Keratinocyte (primary cell): ENCODE measurements around the gene MORC4.

ENCODE experiments used
- CTCF ChIP-seq, 3 experiments: IDR thresholded peaks in 1 of 3; conservative IDR thresholded peaks in 1 of 3; optimal IDR thresholded peaks in 1 of 3; 2 replicates in 2 of 3; 3 replicates in 1 of 3; pipeline versions ENCODE3 to v1.5.1; 2011; ENCODE audit warnings: low read length in 3 of 3, mild to moderate bottlenecking in 3 of 3, moderate library complexity in 2 of 3, control low read depth in 1 of 3, inconsistent platforms in 1 of 3; ENCODE audit not compliant: insufficient read depth in 2 of 3; ENCODE audit errors: extremely low read depth in 1 of 3
- EZH2 ChIP-seq: IDR thresholded peaks from one replicate; pipeline ENCODE4 v1.6.1; 2012; ENCODE audit warnings: inconsistent platforms, mild to moderate bottlenecking, low read length, moderate library complexity

GRCh38 chrX:107008034-107008433 lies 8.0 kb upstream of the MORC4 start:
- TF ChIP-seq EZH2 (no peak), CTCF (optimal IDR thresholded peaks at IDR 0.05 in 1 of 3, IDR thresholded peaks at IDR 0.05 in 1 of 3, conservative IDR thresholded peaks at IDR 0.05 in 1 of 3; ENCODE audit: extremely low read depth in 1 of 3, insufficient read depth in 2 of 3, low read length in 3 of 3) (no peak)
